ENCODE measurements around the gene PDE9A. TPM values are rescaled to one million over a fixed set of nuclear protein-coding genes. Genes with fewer than 3 reads are reported as not detected.
"Not testable (repeated sequence)": the region's sequence is repeated elsewhere in the genome, so short reads cannot be mapped to it uniquely, and the experiment has no call there.

The PDE9A gene
- polyA plus RNA-seq (ENCODE audit: insufficient read length in 10 of 10) = 10 to 100 TPM in 2 of 10 donors, 1 to 10 TPM in 8; 6.7 to 10.7 (median 8.5) TPM
- long read RNA-seq, donor 1 = 0 reads
- long read RNA-seq, donor 2 = 0 reads
- long read RNA-seq, donor 3 = 0 reads
- long read RNA-seq, donor 4, partial matches to known transcripts = 0 of 1 reads
- long read RNA-seq, donor 4, other reads (novel, unspliced or antisense) = 0 of 1 reads
- long read RNA-seq, donor 5 = 0 reads
- long read RNA-seq, donor 6, partial matches to known transcripts = 0 of 1 reads
- long read RNA-seq, donor 6, other reads (novel, unspliced or antisense) = 0 of 1 reads
- long read RNA-seq, donor 7, partial matches to known transcripts = 0 of 1 reads
- long read RNA-seq, donor 7, other reads (novel, unspliced or antisense) = 0 of 1 reads
- long read RNA-seq, donor 8, partial matches to known transcripts = 0 of 1 reads
- long read RNA-seq, donor 8, other reads (novel, unspliced or antisense) = 0 of 1 reads
- long read RNA-seq, donor 9 = 0 reads

- DNase-seq = peak in 2 of 3 donors; percentile 51 to 58
These were observed at the start of gene PDE9A for GRCh38 chr21:42653231-42654061. Gene PDE9A (plus strand): TSS chr21:42653621. CDS start chr21:42653815, 194 bp downstream.

DNA sequence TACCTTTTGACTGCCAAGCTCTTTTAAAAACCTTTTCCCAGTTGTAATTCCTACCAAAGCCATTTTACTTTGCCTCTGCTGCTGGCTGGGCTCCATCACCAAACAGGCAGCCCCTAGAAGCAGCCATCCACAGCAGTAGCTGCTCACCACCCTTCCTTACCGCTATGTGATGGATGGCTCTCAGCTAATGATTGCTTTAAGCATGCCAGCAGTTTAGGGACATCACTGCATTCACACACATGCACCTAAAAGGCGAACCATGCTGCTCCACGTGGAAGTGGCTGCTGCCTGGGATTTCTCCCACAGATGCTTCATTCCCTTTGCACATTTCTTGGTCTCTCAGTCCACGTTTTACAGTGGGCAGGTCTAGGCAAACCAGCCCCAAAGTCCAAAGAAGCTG, 46.3 kb upstream of the PDE9A start:
- no peak for DNase-seq

DNA sequence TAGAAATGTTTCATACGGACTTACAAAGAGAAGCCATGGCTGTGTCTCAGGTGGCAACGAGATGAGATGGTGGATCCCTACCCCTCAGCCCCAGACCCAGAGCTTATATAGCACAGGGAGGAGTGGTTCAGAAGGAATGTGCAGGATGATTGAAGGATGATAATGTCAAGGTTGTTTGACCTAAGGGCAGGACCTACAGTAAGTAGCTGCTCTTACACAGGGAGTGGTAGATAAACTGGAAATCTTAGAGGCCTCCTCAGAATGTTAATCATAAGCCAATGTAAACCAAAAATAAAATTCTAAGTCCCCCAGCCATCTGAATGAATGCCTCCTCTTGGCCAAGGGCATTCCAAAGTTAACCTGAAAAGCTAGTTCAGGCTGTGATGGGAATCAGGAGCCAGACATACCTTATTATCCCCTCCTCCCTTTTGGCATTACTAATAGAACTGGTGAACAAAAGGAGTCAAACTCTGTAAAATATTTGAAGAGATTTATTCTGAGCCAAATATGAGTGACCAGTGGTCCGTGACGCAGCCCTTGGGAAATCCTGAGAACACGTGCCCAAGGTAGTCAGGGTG, 45.8 kb upstream of the PDE9A start:
- no peak for DNase-seq

GRCh38 chr21:42608446-42608845, 45.0 kb upstream of the PDE9A start:
- DNase-seq = no peak

DNA sequence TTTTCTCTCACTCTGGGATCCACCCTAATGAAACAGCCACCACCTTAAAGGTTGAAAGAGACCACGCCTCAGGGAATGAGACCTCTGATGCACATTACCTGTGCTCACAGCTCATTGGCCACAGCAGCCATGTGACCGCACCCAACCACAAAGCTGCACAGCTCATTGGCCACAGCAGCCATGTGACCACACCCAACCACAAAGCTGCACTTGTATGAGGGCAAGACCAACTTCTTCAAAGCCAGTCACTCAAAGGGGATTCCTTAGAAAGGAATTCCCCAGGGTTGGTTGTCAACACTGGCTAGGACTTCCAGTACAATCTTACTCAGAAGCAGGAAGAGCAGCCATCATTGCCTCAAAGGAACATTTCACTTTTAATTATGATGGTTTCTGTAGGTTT, 43.6 kb upstream of the PDE9A start:
- no peak for DNase-seq

GRCh38 chr21:42611852-42612251, 41.6 kb upstream of the PDE9A start:
- DNase-seq = no peak

DNA sequence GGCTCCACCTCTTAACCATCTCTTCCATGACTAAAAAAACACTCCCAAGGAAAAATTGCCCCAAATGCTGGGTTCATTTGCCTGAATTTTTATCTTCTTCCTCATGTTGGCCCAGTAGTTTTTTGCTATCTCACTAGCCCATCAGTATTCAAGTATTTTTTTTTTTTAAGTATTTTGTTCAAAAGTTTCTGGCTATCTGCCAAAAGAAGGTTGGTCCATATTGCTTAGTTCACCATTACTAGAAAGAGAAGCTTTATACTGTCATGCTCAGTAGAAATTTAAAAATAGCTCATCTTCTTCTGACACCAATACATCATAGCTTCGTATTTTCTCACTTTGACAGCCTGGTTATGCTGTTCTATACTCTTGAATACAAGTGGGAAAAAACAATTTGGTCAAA, 41.0 kb upstream of the PDE9A start:
- DNase-seq = no peak

DNA sequence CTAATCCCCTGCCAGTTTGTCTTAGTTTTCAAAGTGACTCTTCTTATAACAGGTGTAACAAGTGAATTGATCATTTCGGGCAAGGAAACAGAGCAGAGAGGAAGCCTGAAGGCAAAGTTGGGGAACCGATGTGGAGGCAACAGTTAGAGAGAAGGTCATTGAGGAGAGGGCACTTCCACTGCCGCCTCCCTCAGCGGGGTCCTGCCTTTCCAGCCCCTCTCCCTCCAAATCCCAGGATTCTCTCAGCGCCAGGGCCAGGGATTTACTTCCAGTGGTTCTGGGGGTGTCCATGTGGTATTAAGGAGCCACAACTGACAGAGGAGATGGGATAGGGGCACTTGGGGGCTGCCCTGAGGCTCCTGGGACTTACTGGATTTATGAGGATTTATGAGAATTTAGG, 39.7 kb upstream of the PDE9A start:
- DNase-seq = no peak

- no peak for DNase-seq
These were observed 39.0 kb upstream of the PDE9A start for GRCh38 chr21:42614396-42614795.

DNA sequence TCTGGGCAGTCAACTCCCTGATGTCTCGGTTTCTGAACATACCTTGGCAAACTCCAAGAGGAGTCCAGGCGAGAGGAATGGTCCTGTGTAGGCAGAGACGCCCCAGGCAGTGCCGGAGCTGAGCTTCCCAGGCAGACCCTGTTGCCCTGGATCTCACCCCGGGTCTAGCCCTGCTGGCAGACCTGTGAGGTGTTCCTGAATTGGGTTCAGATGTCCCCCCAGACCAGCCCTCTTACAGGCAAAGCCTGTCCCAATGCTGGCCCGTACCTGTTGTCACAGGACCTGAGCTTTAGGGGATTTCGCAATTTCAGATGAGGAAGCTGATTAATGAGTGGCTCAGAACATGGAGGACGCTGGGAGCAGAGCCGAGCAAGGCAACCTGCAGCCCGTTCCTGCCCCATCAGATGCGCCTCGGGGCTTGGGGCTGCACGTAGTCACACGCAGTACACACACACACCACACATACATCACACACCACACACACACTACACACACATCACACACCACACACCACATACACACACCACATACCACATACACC, 38.5 kb upstream of the PDE9A start:
- no peak for DNase-seq

GRCh38 chr21:42615377-42615776, 38.0 kb upstream of the PDE9A start:
- not testable (repeated sequence) for DNase-seq

DNA sequence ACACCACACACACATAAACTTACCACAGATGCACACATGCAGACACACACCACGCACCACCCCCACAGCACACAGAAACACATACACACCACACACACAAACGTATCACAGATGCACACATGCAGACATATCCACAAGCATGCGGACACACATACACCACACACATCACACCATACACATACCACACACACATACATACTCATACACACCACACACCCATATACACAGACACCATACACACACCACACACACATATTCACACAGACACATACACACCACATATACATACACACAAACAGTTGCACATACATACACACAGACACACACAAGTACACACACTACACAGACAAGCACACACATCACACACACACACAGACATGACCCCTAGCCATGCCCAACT, 37.5 kb upstream of the PDE9A start:
- DNase-seq = no peak

- DNase-seq = no peak
These were observed 37.0 kb upstream of the PDE9A start for GRCh38 chr21:42616446-42616845.

DNA sequence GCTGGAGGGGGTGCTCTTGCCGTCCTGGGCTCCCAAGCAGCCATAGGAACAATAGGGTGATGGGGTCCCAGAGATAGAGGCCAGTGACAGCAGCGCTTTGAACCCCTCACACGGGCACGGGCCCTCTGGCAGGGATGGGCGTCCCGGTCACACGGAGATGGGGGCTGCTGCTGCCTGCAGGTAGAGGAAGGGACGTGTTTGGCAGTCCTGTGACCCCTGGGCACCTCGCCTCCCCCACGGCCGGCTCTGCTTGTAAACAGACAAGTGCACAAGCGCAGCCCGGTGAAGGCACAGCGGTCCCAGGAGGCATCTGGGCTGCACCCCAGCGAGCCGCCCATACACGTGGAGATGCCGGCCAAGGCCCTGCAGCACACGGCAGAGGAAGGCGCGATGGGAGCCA, 36.5 kb upstream of the PDE9A start:
- no peak for DNase-seq

DNA sequence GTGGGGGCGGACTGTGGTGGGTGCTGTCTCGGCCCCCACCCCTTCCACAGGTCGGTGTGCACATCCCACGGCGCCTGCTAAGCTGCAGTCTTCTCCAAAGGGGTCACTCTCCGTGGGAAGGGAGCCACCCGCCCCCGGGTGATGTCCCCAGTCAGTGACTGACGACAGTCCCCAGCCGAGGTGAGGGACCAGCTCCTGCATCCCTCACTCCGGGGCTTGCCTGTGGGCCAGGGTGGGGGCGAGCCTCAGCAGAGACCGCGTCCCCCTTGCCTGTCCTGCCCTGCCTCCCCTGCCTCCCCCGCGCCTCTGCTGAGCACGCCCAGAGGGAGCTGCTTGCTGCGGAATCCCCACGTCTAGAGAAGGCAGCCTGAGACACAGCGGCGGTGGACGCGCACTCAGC, 35.9 kb upstream of the PDE9A start:
- no peak for DNase-seq

DNA sequence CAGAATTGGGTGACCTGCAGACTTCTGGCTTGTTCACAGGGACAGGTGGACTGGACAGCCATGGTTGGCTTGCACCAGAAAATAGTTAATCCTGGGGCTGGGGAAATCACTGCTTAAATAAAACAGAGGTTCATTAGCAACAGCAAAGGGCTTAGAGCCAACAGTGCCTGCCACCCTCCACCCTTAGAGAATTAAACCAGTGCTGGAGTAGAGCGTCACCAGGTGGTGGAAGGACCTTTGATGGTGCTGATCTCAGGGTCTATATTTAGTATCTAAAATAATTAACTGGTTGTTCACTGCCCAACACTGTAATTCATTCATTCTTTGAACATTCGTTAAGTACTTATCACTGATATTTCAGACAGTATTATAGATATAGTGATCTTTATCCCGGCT, 34.7 kb upstream of the PDE9A start:
- no peak for DNase-seq

GRCh38 chr21:42619166-42619565, 34.3 kb upstream of the PDE9A start:
- DNase-seq = no peak

- DNase-seq = no peak
These were observed 33.6 kb upstream of the PDE9A start for GRCh38 chr21:42619841-42620240.

- DNase-seq = peak in 2 of 3 donors; percentile 40 to 57
These were observed 32.1 kb upstream of the PDE9A start for GRCh38 chr21:42621166-42621818.

DNA sequence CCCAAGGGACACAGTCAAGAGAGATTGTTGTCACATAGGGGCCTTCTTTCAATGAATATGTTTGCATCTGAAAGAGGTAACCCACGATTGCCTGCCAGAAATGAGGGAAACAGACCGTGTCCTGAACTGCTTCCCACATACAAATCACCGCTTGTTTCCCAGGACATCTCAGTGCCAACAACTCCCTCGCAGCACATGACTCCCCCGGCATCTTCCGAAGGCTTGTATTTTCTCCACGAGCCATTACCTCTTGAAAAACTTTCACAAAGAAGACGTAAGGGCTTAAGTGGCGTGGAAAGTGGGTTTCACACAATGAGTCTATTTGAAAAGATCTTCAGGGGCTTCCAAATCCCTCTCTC, 31.6 kb upstream of the PDE9A start:
- DNase-seq = peak in 2 of 3 donors; percentile 36 to 55

DNA sequence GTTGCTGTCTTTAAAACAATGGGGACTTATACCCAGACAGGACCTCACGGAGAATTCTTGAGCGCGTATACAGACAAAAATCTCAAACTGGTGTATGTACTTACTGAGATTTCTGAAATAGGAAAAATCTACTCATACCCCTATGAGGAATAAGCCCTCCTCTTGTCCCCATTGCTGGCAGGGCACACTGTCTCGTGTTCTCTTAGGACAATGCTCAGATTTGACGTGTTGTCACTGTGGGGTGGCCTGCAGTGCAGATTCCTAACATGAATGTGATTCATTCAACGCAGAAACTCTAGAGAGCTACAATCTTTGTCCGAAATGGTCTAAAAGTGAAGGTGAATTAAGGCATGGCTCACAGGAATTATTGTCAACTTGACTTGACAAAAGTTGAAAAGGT, 31.1 kb upstream of the PDE9A start:
- DNase-seq = no peak

GRCh38 chr21:42623694-42624093, 29.7 kb upstream of the PDE9A start:
- DNase-seq = no peak

Measured in muscle of back (tissue), 13 donors.